NCI-H82 treated with DMSO at 0.1 percent for 48 hours (cell line): ENCODE results near the gene DNAJB5.
"Not testable (repeated sequence)": the region's sequence is repeated elsewhere in the genome, so short reads cannot be mapped to it uniquely, and the experiment has no call there.

Experiments
- DNase-seq: peaks from one replicate; lab custom pipeline; 2025; ENCODE audit not compliant: unreplicated experiment; lab: John Stamatoyannopoulos, UW

Gene DNAJB5

DNA sequence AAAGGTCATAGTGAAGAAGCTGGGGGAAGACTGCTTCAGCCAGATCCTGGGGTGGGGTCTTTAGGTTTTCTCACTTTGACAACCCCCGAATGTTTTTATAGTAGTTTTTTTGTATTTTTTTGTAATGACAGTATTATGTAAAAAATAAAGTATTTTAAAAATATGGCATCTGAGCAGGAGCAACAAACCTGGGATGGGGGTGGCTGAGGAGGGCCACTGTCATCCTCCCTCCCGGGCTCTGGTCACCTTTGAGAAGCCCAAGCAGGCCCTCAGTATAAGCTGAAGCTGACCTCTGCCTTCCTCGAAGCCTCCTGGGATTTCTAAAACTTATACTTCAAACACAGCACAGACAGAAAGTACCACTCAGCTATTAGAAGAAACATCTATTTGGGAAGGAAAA, 8.7 kb downstream of the DNAJB5 start:
- no peak for DNase-seq

- no peak for DNase-seq
Observed at GRCh38 chr9:34999576-34999975, 10.0 kb downstream of the DNAJB5 start.

GRCh38 chr9:35000535-35001284, 11.2 kb downstream of the DNAJB5 start:
- DNase-seq = no peak

GRCh38 chr9:35001285-35001677, 11.7 kb downstream of the DNAJB5 start:
- DNase-seq = no peak

GRCh38 chr9:35001803-35002502, 12.4 kb downstream of the DNAJB5 start:
- DNase-seq = no peak

DNA sequence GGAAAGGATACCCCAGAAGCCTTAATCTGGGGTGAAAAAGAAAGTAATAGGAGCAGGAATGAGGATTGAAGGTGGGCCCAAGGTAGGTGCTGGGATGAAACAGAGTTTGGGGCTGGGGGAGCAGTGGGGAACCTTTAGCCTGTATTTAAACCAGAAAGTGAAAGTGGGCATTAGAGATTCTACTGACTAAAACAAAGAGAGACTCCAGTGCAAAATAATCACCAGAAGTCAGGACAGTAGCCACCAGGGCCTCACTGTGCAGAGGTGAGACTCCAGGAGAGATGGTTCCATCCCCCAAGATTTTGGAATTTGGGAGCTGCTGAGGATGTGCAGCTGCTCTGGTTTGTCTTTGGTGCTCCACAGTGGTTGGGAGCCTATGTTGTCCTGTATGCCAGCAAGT, 13.1 kb downstream of the DNAJB5 start:
- no peak for DNase-seq

DNA sequence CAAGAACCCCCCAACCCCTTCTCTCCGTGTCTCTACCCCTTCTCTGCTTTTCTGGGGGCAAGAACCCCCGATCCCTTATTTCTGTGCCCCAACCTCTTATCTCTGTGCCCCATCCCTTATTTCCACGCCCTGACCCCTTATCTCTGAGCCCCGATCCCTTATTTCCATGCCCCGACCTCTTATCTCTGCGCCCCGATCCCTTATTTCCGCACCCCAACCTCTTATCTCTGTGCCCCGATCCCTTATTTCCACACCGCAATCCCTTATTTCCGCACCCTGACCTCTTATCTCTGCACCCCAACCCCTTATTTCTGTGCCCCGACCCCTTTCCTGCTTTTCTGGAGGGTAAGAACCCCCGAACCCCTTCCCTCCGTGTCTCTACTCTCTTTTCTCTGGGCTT, 14.8 kb downstream of the DNAJB5 start:
- DNase-seq = not testable (repeated sequence)

- DNase-seq = no peak
Observed at GRCh38 chr9:35010351-35010958, 20.9 kb downstream of the DNAJB5 start.

GRCh38 chr9:35014517-35014916, 25.0 kb downstream of the DNAJB5 start:
- DNase-seq = no peak

DNA sequence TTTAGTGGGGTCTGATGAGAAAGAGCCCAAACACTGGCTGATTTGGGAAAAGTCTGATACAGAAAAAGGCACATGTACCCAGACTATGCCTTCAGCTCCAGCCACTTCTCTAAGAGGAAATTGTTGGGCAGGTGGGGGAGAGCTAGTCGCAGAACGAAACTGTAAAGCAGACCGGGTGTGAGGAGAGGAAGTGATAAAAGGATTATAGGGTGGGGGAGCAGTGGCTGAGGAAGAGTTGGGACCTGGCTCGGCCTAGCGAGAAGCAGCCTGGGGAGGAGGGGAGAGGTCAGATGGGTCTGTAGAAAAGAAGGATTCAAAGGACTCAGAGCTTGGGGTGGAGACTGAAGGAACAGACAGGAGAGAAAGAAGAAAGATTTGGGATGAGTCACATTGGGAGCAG, 33.9 kb downstream of the DNAJB5 start:
- DNase-seq = peak; percentile 30

DNA sequence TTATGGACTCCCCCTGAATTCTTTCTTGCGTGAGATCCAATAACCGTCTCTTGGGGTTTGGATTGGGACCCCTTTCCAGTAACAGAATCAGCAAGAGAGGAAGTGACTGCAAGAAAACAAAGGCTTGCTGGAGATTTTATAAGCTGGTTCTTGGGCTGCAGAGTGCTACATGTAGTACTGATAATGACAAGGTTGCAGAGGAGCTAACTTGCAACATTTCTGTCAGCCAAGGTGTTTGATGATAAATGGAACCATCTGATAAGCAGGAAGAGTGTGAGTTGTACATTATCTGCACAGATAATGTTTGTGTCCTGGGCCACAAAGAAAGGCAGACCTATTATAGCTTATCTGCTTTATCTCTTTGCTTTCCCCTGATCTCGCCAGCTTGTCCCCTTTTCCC, 37.1 kb downstream of the DNAJB5 start:
- no peak for DNase-seq

DNA sequence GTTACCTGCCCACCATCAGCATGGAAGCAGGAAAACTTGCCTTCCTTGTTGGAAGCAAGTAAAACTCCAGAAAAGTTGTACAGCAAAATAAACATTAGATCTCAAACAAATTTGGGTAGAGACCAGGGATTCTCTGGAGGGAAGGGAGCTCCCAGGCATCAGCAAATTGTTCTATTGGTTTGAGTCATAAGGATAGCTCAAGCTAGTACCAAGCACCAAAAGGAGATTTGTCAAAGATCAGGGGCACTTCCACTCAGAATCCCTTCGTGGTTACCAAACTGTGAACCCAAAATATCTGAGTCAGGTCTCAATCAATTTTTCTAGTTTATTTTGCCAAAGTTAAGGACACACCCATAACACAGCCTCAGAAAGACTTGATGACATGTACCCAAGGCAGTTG, 37.8 kb downstream of the DNAJB5 start:
- no peak for DNase-seq

- DNase-seq = no peak
Observed at GRCh38 chr9:35027860-35028259, 38.3 kb downstream of the DNAJB5 start.

GRCh38 chr9:35028341-35028740, 38.8 kb downstream of the DNAJB5 start:
- no peak for DNase-seq

DNA sequence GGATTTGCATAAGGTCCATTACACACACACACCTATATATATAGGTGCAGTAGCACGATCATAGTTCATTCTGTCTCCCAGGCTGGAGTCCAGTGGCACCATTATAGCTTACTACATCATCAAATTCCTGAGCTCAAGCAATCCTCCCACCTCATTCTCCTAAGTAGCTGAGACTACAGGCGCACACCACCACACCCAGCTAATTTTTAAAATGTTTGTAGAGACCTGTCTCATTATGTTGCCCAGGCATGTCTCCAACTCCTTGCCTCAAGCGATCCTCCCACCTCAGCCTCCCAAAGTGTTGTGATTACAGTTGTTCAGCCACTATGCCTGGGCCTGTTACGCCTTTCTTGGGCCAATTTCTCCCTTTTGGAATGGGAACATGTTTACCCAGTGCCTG, 39.7 kb downstream of the DNAJB5 start:
- DNase-seq = no peak

DNA sequence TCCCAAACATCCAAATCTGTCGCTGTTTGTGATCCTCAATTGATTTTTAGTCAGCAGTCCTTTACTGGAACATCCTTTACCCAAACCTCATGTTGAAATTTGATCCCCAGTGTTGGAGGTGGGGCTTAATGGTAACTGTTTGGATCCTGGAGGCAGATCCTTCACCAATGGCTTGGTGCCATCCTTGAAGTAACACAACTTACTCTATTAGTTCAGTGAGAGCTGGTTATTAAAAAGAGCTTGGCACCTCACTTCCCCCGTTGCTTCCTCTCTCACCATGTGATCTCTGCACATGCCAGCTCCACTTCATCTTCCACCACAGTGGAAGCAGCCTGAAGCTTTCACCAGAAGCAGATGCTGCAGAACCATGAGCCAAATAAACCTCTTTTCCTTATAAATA, 40.3 kb downstream of the DNAJB5 start:
- DNase-seq = no peak

GRCh38 chr9:35033101-35033500, 43.6 kb downstream of the DNAJB5 start:
- DNase-seq = no peak

GRCh38 chr9:35035851-35036701, 46.5 kb downstream of the DNAJB5 start:
- no peak for DNase-seq

DNA sequence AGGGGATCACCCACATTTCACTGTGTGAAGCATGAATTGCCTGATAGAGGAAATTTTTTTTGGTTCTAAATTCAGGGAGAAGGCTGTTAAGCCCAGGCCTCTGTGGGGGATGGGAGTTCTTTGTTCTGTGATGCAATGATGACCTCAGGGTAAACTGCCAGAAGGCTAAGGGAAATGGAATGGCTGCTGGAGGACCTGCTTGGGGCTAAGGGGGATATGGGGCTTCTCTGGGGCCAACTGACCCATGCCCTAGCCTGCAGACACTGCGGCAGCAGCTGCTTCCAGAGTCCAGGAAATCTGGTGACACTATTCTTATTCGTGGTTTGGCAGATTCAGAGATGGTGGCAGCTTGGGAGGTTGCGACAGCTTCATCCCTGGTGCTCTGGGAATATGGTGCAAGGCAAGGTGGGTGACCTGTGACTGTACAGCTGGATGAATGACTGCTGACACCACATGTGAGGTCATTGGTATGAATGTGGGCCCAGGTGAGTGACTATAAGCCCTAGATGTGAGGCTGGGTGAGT, 52.6 kb downstream of the DNAJB5 start:
- DNase-seq = no peak

DNA sequence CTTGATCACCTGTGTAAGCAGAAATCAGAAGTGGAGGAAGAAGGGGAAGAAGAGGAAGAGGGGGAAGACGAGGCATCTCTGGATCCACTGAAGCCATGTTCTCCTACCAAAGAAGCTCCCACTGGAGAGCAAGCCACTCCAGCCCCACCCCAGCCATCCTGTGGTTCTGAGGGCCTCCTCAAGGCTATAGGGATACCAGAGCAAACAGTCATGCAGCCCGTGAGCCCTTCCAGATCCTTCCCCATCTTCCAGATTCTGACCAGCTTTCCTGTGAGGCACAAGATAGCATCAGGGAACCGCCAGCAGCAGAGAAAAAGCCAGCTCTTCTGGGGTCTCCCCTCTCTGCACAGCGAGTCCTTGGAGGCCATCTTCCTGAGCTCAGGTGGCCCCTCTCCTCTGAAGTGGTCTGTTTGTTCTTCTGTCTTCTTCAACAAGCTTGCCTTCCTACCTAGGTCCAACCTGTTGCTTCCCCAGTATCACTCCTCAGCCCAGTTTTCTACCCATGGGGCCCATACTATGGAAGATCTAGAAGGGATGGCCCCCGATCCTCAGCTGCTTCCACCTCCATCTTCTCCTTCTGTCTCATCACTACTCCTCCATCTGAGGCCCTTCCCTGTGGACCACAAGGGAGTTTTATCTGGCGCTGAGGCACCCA, 53.5 kb downstream of the DNAJB5 start:
- no peak for DNase-seq

GRCh38 chr9:35044071-35044470, 54.5 kb downstream of the DNAJB5 start:
- no peak for DNase-seq
